ENCODE results near the gene GNGT1.

The GNGT1 gene

DNA sequence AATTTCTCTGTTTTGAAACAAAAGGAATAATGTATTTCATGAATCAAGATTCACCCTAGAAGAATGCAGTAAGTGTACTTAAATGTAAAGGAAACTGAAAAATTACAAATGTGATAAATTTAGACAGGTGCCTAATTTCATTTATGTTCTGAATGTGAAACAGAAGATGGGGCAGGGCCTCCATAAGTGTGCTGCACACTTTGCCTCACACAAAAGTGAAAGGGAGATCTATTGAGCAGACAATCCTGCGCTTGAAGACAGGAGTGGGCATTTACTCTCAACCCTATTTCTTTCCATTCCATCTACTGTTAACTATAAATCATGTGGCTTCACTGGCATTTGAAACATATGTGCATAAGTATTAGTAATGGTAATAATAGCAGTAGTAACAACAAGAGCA, 51.4 kb downstream of the GNGT1 start:
- in situ Hi-C loops (cut with HindIII; ENCODE audit: low pct_unique_long_range_greater_than_20kb, low sequenced_read_pairs) = no loop called here
- TF ChIP-seq JUND (IDR thresholded peaks at IDR 0.05; ENCODE audit: low read depth) = no peak

DNA sequence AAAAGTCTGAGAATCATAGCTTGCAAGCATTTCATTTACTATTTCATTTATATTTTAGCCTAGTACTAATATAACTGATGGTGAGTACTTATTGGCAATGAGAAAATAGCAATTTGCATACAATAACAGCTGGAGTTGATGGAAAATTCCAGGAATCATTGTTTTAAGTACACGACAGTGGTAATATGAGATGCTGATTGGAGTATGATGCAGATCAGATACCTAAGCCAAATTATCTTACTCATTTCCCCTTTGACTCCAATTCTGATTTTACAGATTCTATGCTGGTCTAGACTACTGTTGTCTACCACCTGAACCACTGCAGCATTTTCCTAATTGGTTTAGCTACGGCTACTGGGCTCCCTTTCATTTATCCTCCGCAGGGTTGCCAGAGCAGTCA, 51.8 kb downstream of the GNGT1 start:
- in situ Hi-C loops (cut with HindIII; ENCODE audit: low pct_unique_long_range_greater_than_20kb, low sequenced_read_pairs) = no loop called here
- no peak for TF ChIP-seq JUND (IDR thresholded peaks at IDR 0.05; ENCODE audit: low read depth)
- DNase-seq (ENCODE audit: low read depth in 1 of 2, low spot score in 1 of 2) = no peak

More for the DNA sequence above, 51.4 kb downstream of the GNGT1 start:
- DNase-seq (ENCODE audit: low read depth in 1 of 2, low spot score in 1 of 2) = no peak

DNA sequence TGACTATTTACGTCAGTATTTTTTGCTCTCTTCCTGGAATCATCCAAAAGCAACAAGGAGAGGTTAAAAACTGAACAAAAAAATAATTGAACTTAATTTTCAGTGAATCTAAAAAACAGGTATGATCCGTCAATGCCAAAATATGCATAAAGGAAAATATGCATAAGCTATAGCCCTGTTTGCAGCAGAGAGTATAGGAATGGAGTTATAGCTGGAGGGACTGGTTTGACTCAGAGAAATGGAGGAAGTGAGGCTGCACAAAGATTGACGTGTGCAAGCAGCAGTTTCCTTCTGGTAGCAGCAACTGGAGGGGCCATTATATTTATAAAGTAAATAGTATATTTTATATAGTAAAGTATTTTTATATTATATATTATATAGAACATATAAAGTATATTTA, 52.3 kb downstream of the GNGT1 start:
- DNase-seq (ENCODE audit: low read depth in 1 of 2, low spot score in 1 of 2) = no peak
- no peak for TF ChIP-seq JUND (IDR thresholded peaks at IDR 0.05; ENCODE audit: low read depth)
- in situ Hi-C loops (cut with HindIII; ENCODE audit: low pct_unique_long_range_greater_than_20kb, low sequenced_read_pairs) = no loop called here
